Testis (tissue), 3 donors: ENCODE results near the gene MCCD1. TPM values are rescaled to one million over a fixed set of nuclear protein-coding genes. Genes with fewer than 3 reads are reported as not detected.
A peak's percentile ranks its signal among the peaks of the same experiment; 100 is the strongest.
"Not testable (repeated sequence)": the region's sequence is repeated elsewhere in the genome, so short reads cannot be mapped to it uniquely, and the experiment has no call there.

ENCODE experiments used
- DNase-seq: peaks from one replicate; pipeline ENCODE4 v3.0.0-alpha.2; 2019
- H3K27ac ChIP-seq, 2 donors: fragments of 200-600 bp; sonication (generic); one replicate each; pipeline ENCODE4 v1.5.1; 2019
- H3K27me3 ChIP-seq: fragments of 200-600 bp; sonication (generic); one replicate; pipeline ENCODE4 v1.5.1; 2019
- H3K36me3 ChIP-seq: fragments of 200-600 bp; sonication (generic); one replicate; pipeline ENCODE4 v1.5.1; 2017; ENCODE audit warnings: low read depth; ENCODE audit errors: missing control alignments
- H3K4me1 ChIP-seq: fragments of 200-600 bp; sonication (generic); one replicate; pipeline ENCODE4 v1.5.1; 2019
- H3K4me3 ChIP-seq, 2 donors: fragments of 200-600 bp; sonication (generic); one replicate each; pipeline ENCODE4 v1.5.1; 2017 to 2019
- H3K9me3 ChIP-seq: fragments of 200-600 bp; sonication (generic); one replicate; pipeline ENCODE4 v1.5.1; 2017
- POLR2A ChIP-seq: fragments of 450-650 bp; IDR thresholded peaks from one replicate; pipeline ENCODE4 v1.6.1; 2017; ENCODE audit warnings: antibody characterized with exemption, mild to moderate bottlenecking, moderate library complexity
- WGBS, 2 donors: methylation state at CpG; one replicate each; pipeline ENCODE4 v1.1.5; 2018; 5-methylcytosine and 5-hydroxymethylcytosine counted together
- intact Hi-C: fragments of 100-400 bp; cut with DNase I; formaldehyde crosslinking; loops from one replicate; pipeline ENCODE4 v1.15.1; 2023; ENCODE audit warnings: low total_unique reads
- polyA plus RNA-seq: library from polyadenylated mRNA; stranded (reverse); fragments of 350-450 nt; fragmentation: Illumina TruSeq; extraction: RNeasy Lipid Tissue Mini Kit (QIAGEN cat#74804); gene quantifications from one replicate; pipeline ENCODE4 v1.2.3, GENCODE V29; 2014; ENCODE audit warnings: low read depth, low replicate concordance; ENCODE audit not compliant: insufficient read depth
- total RNA-seq, 2 donors: library from RNA; depleted of rRNA; stranded (reverse); fragments of >200 nt; gene quantifications; one replicate each; pipeline ENCODE4 v1.2.3, GENCODE V29; 2016
- TF ChIP-seq, protein P1 (sequence below), 3 experiments: fragments of 450-650 bp in 2 of 3; fragments of 200-600 bp in 1 of 3; sonication (generic) in 1 of 3; IDR thresholded peaks; one replicate each; pipeline ENCODE4 v1.5.1; 2016 to 2019; ENCODE audit warnings: antibody characterized with exemption in 3 of 3, mild to moderate bottlenecking in 2 of 3, moderate library complexity in 1 of 3

The MCCD1 gene
- total and polyA plus RNA-seq, 3 donors from 2014 or later: not detected

DNA sequence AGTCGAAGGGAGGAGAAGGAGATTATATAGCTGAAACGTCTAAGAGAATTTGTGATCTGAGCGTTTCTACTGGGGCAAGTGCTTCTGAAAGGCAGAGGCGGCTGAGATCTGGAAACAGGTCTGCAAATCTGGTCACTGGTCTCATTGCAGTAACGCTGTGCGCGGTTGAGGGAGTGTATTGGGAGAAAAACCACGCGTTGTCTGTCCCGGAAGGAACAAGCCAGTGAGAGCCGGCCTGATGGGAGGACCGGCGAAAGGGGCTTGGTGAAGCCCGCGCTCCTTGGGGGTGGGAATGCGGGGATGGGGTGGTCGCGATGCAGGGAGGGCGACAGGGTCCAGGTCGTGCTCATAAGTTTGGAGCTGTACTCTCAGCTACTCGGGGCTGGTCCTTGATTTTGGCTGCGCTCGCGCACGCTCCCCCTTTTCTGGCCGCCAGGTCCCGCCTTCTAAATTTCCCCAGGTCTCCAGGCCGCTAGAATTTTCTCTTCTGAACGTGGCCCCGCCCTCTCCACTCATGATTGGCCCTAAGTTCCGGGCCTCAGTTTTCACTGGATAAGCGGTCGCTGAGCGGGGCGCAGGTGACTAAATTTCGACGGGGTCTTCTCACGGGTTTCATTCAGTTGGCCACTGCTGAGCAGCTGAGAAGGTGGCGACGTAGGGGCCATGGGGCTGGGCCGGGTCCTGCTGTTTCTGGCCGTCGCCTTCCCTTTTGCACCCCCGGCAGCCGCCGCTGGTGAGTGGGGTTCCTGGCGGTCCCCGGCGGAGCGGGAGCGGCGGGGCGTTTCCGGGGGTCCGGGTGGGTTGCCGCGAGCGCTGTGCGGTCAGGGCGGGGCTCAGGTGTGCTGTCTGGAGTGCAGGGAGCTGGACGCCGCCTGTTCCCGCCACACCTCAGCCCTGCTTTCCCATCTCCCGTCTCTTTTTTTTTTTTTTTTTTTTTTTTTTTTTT lies 31.0 kb upstream of the MCCD1 start, which contains the start of gene MICB:
TSS of gene MICB (plus strand) at position 615 of the 946 bp plus-strand sequence. CDS start at position 664, 49 bp downstream.
- Histone ChIP-seq H3K4me1 (peaks cover 6% of the 10 kb centered on the region), H3K4me3 (peak within 1 kb of the TSS; percentile 42 to 61), H3K27me3 (no peaks in the 10 kb centered on the region), H3K27ac (peak within 1 kb of the TSS in 1 of 2 donors; percentile 10), H3K9me3 (no peaks in the 10 kb centered on the region), H3K36me3 (no peaks in the 10 kb centered on the region)
- DNase-seq: peak; percentile 89
- TF ChIP-seq, protein P1, sequence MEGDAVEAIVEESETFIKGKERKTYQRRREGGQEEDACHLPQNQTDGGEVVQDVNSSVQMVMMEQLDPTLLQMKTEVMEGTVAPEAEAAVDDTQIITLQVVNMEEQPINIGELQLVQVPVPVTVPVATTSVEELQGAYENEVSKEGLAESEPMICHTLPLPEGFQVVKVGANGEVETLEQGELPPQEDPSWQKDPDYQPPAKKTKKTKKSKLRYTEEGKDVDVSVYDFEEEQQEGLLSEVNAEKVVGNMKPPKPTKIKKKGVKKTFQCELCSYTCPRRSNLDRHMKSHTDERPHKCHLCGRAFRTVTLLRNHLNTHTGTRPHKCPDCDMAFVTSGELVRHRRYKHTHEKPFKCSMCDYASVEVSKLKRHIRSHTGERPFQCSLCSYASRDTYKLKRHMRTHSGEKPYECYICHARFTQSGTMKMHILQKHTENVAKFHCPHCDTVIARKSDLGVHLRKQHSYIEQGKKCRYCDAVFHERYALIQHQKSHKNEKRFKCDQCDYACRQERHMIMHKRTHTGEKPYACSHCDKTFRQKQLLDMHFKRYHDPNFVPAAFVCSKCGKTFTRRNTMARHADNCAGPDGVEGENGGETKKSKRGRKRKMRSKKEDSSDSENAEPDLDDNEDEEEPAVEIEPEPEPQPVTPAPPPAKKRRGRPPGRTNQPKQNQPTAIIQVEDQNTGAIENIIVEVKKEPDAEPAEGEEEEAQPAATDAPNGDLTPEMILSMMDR (IDR thresholded peaks at IDR 0.05): no peak
- TF ChIP-seq POLR2A: no peak
- 0 to 1% methylated on average over 39 to 64 of the region's 64 CpGs for WGBS, 2 donors
- intact Hi-C loops: no loop called here

- Histone ChIP-seq H3K27ac (no peak overlapping the region), H3K27me3 (no peaks in the 10 kb centered on the region), H3K4me1 (peaks cover 6% of the 10 kb centered on the region), H3K36me3 (no peaks in the 10 kb centered on the region), H3K9me3 (no peaks in the 10 kb centered on the region), H3K4me3 (no peak overlapping the region)
- intact Hi-C loops: no loop called here
- 7% methylated on average over 20 to 21 of the region's 21 CpGs for WGBS, 2 donors
- DNase-seq: no peak
- TF ChIP-seq, protein P1 (IDR thresholded peaks at IDR 0.05): no peak
- no peak for TF ChIP-seq POLR2A
These were observed 30.0 kb upstream of the MCCD1 start for GRCh38 chr6:31498748-31499147.

- H3K4me3 ChIP-seq, H3K9me3 ChIP-seq, H3K36me3 ChIP-seq, H3K4me1 ChIP-seq, DNase-seq, H3K27me3 ChIP-seq, intact Hi-C loops, H3K27ac ChIP-seq: not testable (repeated sequence)
- 58 to 70% methylated on average over 2 of the region's 2 CpGs for WGBS, 2 donors
These were observed 29.1 kb upstream of the MCCD1 start for GRCh38 chr6:31499648-31500047.

GRCh38 chr6:31502586-31502985 lies 26.2 kb upstream of the MCCD1 start:
- Histone ChIP-seq H3K27me3 (no peaks in the 10 kb centered on the region), H3K4me1 (peaks cover 2% of the 10 kb centered on the region), H3K27ac (no peak overlapping the region), H3K9me3 (no peaks in the 10 kb centered on the region), H3K4me3 (no peak overlapping the region), H3K36me3 (no peaks in the 10 kb centered on the region)
- no peak for TF ChIP-seq POLR2A
- TF ChIP-seq, protein P1 (IDR thresholded peaks at IDR 0.05): no peak
- DNase-seq: no peak
- intact Hi-C loops: no loop called here

DNA sequence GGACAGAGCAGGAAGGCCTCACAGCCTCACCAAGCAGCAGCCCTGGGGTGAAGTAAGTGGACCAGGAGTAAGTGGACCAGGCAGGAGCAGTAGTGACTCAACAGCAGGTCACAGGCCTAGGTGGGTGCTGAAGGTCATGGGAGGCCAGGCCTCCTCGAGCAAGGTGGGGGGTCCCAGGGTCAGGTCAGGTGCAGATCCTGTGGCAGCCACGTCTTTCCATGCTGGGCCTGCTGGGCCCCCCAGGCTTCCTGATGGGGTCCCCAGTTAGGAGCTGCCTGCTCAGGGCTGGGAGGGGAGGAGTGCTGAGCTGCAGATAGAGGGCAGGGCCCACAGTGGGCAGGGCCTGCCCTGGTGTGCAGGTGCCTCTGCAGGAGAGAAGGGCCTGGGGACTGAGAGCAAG lies 19.7 kb upstream of the MCCD1 start:
- H3K4me3 ChIP-seq, DNase-seq, H3K4me1 ChIP-seq, H3K27ac ChIP-seq, intact Hi-C loops, H3K9me3 ChIP-seq, H3K27me3 ChIP-seq, H3K36me3 ChIP-seq: not testable (repeated sequence)
- 43 to 44% methylated on average over 2 of the region's 2 CpGs for WGBS, 2 donors
